Measurements from ENCODE around the gene ZNF385D.

GRCh38 chr3:21426920-21427319 is 324.1 kb downstream of the ZNF385D start:
- TF ChIP-seq CTCF (conservative IDR thresholded peaks at IDR 0.05; ENCODE audit: low read depth, low read length) (no peak), EZH2 (IDR thresholded peaks at IDR 0.05; ENCODE audit: low read length, unreplicated experiment) (no peak), EZH2phosphoT487 (IDR thresholded peaks at IDR 0.05; ENCODE audit: borderline replicate concordance, low read length) (no peak)

Measured in PC-3 (cell line).